GM18519 (cell line): Measurements from ENCODE around the gene SLC12A2.

Source experiments
- ATAC-seq: cut with Tn5 transposase; IDR thresholded peaks from one replicate; pipeline ENCODE4 v1.9.1; 2021; ENCODE audit warnings: mild to moderate bottlenecking, moderate library complexity; ENCODE audit not compliant: unreplicated experiment, low FRiP score

SLC12A2 gene

DNA sequence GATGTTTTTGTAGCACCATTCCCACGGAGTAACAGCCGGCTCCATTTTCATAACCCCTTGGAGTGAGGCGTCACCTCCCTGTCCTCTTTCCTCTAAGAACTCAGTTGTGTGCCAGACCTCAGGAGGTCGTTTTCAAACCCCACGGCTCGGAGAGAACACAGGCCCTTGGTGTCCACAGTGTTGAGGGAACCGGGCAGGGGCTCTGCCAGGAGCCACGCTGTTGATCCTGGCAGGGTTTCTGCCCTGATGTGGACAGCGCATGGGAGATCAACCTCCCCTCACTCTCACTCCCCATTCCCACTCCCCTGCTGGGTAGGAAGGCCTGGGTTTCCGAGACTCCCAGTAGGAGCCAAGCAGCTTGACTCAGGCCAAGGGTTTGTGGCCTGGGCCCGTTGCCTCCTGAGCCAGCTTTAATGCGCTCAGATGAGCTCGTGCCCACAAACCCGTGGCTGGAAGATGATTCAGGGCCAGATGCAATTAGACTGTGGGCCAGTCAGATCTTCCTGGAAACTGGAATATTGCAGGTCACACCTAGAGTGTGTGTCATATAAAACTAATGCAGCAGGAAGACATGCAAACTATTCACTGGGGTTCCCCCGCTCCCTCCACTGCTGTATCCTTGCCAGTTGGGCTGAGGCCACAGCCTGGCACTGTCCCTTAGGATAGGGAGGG lies 133.4 kb downstream of the SLC12A2 start:
- no peak for ATAC-seq

DNA sequence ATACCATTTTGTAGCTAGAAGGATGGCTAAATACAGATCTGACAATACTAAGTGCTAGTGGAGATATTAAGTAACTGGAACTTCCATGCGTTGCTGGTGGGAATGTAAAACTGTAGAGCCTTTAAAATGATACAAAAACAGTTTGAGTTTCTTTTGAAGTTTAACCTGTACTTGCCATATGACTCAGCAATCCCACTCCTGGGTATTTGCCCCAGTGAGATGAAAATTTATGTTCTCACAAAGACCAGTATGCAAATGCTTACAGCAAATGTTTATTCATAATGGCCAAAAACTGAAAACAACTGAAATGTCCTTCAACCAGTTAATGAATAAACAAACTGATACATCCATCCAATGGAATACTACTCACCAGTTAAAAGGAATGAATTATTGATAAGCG lies 137.3 kb downstream of the SLC12A2 start:
- ATAC-seq = no peak

DNA sequence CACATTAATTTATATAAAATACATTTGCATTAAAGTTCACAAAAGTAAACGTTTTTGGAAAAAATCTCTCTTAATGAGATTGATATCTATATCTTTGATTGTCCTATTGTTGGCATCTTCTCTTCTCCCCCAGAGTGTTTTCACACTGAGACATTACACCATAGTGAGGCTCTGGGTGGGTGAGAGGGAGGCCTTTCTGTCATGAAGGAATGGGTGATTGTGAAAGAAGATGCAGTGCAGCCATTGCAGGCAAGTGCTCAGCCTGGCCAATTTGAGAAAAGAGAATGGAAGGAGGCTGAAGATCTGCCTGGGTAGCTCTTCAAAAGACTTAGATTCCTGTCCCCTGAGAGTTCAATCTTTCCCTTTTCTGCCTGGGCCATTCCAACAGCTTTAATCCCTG lies 140.8 kb downstream of the SLC12A2 start:
- no peak for ATAC-seq

DNA sequence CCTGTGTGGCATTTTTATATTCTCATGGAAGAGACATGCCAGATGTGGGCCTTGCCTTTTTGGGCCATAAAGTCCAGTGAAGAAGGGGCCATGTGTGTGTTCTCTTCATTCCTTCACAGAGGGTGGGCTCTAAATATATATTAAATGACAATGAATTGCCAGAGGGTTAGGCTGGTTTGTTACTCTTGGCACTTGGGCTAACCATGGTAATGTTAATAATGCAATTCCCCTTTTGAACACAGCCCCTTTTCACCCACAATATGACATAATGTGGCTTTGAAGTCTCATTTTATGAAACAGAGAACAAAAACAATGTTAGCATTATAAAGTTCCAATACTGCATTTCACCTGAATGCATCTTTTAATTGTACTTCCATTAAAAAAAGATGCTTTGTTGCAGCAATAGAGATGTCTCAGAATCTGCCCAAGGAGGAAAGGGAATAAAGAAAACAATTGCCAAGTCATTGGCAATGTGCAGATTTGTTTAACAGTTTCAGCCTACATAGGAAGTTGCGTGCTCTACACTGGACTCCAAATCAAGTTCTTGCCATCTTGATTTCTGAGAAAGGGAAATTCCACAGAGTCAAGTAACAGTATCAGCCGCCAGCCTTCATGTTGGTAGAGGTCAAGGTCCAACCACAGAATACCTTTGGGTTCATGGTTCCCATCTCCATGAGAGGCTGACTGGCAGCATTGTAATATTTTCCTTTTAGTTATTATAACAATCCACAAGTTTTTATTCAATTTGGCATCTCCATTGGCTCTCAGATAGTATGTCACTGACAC lies 141.9 kb downstream of the SLC12A2 start:
- no peak for ATAC-seq

DNA sequence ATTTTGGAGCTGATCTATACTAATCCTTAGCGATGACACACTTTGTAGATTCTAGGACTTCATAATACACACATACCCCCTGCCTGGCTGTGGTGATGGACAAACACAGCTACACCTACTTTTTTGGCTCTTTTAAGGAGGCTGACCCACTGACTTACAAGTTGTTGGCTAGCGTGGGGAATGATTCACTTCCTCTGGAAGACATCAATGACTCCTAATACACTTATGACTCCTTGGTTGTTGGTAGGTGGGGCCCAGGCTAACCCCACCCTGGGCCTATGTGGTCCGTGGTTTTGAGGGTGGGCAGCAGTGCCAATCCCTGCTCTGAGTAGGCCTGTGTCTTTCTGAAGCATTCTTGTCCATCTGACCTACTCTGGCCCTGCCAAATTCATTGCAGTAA lies 144.4 kb downstream of the SLC12A2 start:
- no peak for ATAC-seq

DNA sequence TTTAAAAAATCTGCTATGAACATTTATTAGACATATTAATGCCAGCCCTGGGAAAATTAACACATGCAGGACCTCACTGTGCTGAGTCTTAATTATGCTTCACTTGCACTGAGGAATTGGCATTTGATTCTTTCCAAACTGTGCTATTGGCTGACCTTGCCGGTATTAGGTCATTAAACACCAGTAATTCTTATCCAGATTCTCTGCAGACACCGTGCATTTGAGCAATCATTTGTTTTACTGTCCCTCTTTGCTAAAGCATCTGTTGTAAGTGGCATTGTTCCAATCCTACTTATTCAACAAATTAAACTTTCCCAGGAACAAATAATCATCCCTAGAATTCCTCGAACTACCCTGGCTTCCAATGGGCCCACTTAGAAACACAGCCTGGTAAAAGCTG lies 145.0 kb downstream of the SLC12A2 start:
- ATAC-seq = no peak

DNA sequence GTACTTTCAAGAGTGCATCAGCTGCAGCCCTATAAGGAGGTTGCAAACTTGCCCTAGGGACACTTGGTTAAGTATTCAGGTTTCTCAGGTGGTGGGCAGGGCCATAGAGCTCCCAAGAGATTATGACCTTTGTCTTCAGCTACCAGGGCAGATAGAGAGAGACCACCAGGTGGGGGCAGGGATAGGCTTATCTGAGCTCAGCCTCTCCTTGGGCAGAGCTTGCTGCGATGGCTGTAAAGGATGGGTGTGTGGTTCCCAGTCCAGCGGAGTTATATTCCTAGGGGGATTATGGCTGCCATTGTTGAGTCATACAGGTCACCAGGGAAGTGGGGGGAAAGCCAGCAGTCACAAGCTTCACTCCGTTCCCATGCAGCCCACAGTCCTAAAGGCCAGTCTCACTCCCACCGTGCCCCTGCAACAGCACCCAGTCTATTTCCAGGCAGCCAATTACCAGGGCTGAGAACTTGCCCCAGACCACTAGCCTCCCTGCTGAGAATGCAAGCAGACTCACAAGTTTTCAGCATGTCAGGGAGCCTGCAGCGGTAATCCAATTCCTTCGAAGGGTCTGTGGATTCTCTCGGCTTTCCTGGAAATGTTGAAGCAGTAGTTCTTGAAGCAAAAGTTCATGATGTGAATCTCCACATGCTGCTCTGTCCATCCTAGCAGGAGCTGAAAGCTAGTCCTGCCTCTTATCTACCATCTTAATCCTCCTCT lies 151.5 kb downstream of the SLC12A2 start:
- ATAC-seq = no peak

DNA sequence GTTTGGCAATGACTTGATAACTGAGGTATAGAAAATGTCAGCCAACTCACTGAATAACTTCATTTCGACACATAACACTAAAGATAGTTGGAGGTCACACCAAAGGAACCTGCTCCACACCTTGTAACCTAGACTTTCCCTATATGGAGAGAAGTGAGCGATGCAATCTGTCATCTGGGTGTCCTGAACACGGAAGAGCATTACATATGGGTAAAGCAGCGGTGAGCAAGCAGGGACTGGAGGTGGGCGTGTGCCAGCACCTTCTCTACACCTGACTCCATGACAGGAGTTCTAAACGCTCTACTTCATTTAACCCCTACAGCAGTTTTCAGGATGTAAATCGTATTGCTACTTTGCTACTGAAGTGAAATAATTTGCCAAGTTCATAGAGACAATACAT lies 152.8 kb downstream of the SLC12A2 start:
- no peak for ATAC-seq

DNA sequence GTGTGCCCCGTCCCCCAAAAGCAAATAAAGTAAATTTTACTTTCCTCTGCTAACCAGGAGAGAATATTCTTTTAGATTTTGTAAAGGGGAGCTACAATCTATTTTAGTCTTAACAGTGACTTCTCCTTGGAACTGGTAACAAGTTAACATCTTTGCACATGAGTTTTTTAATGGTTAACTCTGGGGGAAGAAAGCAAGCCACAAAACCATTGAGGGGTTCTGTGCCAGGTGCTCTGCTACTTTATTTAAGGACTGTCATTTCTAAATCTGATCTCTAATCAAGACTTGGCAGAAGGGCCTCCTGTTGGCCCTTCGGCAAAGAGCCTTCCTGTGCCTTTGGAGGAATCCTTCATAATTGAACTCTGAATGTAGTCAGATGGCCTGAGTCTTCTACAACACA lies 153.4 kb downstream of the SLC12A2 start:
- ATAC-seq = no peak

DNA sequence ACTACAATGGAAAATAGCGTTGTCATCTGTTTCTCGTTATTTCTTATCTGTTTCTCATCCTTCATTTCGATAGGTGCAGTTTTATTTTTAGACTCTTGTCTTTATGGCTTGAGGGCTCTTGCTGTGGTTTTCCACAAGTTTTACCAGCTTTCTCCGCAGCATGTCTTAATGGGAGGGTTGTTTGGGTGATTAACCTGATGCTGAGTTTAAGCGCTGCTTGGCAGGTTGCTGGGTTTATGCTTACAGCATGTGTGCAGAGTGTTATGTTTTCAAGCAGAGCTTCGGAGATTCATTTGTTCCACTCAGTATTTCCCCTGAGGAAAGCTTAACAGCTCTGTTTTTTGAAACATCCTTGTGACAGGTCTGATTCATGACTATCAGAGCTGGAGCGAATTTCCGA lies 154.0 kb downstream of the SLC12A2 start:
- ATAC-seq = no peak
